ENCODE results near the gene ANKRD12.
"Not testable (repeated sequence)": the region's sequence is repeated elsewhere in the genome, so short reads cannot be mapped to it uniquely, and the experiment has no call there.

Gene ANKRD12

GRCh38 chr18:9234528-9234927 lies 97.9 kb downstream of the ANKRD12 start:
- no peak for DNase-seq

DNA sequence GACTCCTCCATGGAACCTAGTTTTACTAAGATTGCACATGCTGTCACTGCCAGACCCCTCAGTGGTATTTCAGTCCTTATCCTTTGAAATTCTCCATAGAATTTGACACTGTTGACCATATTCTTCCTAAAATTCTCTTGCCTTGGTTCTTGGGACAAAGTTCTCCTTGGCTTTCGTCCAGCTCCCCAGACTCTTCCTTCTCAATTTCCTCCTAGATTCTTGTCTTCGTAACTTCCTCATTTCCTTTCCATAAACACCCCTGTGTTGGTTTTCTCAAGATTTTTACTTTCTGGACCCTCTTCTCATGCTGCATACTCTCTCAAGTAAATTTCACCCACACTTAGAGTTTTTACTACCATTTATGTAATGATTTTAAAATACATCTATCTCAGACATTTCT lies 101.4 kb downstream of the ANKRD12 start:
- no peak for DNase-seq

DNA sequence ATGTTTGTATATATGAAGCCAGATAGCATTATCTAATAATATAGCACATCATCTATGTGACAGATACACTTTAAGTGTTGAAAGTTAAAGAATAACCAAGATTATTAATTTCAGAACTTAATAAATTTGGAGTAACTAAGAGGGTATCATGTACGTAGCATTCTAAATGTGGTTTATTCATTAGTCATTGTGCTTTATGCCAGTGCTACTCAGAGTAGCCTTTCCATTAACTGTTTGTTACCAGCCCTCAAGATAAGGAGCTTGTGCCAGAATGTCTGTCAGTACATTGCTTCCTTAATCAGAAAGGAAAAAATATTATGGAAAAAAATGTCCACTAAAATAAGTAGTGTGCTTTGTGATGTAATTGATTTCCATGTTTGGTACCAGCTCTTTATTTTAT lies 103.1 kb downstream of the ANKRD12 start:
- DNase-seq: no peak

DNA sequence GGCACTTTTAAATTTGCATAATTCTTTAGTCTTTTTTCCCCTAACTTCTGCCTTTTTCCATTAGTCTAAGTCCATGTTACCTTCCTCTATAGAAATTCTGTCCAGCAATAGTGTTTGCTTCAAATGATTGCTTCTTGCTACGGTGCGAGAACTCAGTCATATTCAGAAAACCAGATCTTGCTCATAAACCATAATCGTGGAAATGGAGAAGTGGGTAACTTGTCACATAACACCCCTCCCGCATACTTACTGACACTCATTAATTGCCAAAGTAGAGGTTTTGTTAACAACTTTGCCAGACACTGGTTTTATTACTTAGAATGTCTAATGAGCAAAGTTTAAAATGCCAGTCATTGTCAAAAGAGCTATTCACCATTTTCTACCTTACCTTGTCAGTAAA lies 103.7 kb downstream of the ANKRD12 start:
- DNase-seq: no peak

DNA sequence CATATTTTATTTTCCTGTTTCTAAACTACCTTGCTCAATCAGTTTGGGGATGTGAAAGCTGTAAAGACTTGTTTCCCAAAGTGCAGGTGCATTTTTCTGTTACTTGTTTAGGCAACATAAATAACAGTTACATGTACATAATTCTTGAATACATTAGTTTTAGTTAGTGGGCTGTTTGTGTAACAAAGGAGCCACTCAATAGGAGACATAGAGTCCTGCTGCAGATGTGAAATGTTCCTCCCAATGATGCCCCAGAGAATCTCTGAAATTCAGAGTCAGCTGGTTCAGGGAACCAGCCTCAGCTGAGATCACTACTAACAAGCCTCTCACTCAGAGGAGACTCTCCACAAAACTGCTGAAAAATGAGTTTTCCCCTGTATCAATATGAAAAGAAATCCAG lies 106.4 kb downstream of the ANKRD12 start:
- no peak for DNase-seq

- DNase-seq: no peak
These were observed 107.8 kb downstream of the ANKRD12 start for GRCh38 chr18:9244376-9244775.

GRCh38 chr18:9248661-9249060 lies 112.1 kb downstream of the ANKRD12 start:
- DNase-seq: no peak

DNA sequence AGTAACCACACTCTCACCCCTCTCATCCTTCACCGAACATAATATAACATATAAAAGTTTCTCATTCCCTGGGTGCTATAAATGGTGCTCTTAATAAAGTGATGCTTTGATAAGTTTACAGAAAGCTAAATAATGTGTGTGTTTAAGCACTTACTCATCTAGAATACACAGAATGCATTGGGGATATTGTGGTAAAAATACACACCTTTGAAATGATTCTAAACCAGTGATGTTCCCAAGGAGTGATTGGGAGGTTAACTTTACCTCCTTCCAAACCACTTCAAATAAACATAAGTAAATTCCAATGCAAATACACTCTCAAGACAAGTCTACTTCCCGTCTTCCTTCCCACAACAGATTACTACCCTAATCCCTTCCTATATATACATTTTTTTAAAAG lies 112.7 kb downstream of the ANKRD12 start:
- DNase-seq: no peak

DNA sequence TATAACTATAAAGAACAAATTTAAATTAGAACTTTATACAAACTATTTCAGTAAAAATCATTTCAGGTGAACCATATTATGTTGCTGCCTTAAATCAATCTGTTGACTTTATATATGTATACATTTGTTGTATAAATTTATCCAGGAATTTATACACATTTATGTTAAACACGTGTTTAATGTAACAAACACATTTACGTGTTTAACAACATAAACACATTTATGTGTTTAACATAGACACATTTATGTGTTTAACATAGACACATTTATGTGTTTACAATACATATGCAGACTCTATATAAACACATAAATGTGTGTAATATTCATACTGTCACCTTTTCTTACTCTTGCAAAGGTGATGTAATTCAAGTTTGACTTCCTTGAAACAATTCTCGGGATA lies 122.6 kb downstream of the ANKRD12 start:
- no peak for DNase-seq

DNA sequence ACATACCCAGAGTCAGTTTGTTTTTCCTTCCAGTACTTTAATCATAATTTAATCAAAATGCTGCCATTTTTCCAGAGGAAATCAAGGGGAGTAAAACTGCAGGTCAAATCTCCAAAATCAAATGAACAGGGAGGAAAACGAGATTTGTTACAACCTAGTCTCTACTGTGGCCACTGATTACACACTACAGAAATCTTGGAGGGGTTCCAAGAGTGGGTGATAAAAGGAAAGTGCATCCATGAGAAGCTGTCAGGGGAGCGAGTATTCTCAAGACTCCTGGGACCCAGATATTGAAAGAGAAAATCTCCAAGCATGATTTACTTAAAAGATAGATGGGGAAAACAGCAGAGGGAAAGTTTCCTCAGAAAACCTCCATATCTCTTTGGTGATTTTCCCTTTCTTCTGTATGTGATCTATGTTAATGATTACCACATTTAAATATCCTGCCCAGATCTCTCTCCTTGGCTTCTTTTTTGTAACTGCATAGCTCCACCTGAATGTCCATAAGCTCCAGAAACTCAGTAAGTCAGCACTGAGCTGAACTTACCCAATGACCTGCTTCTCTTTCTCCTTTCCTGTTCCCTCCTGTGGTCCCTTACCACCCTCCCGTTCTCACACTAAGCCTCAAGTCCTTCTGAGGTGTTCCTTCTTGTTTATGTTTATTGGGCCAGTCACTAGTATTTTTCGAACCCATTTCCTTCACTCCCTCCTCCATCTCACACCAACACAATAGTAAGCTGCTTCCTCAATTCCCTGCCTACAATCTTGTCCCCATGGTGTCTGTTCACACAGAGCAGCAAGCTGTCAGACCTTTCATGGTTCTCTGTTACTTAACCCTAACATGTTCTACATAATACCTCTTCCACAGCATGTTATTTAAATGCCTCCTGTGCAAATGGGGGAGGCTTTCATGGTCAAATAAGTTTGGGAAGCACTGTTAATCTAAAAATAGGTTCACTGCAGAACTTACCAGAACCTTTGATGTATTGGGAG lies 124.1 kb downstream of the ANKRD12 start:
- DNase-seq: no peak

DNA sequence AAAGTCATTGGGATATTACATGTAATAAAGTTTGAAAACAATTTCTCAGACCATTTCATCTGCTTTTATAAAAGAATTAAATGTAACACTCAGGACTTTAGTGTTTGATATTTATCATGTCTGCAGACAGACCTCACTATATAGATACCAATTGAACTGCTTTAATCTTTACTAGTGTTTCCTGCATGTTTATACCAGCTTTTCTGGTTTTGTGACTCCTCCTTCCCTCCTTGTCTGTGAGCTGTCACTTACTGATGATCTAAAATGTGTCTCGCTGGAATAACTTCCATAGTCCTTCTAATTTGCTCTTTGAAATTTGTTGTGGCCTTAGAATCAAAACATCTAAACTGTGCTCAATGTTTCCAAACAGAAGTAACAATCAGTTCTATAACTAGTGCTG lies 126.7 kb downstream of the ANKRD12 start:
- no peak for DNase-seq

DNA sequence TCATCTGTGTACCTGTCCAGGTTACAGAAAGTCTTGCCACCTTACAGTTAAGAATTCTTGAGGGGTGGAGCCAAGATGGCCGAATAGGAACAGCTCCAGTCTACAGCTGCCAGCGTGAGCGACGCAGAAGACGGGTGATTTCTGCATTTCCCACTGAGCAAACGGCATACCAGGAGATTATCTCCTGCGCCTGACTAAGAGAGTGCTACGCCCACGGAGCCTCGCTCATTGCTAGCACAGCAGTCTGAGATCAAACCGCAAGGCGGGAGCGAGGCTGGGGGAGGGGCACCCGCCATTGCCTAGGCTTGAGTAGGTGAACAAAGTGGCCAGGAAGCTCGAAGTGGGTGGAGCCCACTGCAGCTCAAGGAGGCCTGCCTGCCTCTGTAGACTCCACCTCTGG lies 128.2 kb downstream of the ANKRD12 start:
- DNase-seq: not testable (repeated sequence)

DNA sequence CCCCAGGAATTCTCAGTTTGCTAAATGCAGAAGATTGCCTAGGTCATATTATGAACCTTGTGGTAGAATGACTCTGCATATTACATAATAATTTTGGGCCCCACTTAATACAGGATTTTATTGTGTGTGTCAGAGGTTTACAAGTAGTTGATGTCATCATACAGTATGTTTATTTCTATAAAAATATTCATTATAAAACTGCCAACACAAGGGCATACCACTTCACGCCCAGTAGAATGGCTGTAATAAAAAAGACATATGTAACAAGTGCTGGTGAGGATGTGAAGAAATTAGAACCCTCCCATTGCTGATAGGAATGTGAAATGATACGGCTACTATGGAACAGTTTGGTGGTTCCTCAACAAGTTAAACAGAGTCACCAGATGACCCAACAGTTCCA lies 136.6 kb downstream of the ANKRD12 start:
- no peak for DNase-seq

- DNase-seq: no peak
These were observed 139.3 kb downstream of the ANKRD12 start for GRCh38 chr18:9275890-9276289.

DNA sequence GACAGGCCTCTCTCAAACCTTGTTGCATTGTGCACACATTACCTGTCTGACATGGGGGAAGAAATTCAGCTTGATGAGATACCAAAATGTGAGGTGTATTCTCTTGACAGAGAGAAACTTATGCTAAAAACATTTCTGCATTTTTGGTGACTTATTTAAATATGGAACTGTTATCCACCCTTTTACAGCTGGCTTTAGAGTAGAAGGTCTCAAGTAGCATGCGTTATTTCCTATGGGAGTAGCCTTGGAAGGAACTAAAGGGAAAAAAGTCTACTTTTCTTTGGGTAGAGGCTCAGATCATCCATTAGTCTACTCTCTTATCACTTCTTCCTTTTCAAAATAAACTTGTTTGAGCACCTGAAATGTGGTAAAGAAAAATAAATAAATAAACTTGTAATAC lies 141.4 kb downstream of the ANKRD12 start:
- DNase-seq: no peak

GRCh38 chr18:9280849-9281248 lies 144.3 kb downstream of the ANKRD12 start:
- no peak for DNase-seq

DNA sequence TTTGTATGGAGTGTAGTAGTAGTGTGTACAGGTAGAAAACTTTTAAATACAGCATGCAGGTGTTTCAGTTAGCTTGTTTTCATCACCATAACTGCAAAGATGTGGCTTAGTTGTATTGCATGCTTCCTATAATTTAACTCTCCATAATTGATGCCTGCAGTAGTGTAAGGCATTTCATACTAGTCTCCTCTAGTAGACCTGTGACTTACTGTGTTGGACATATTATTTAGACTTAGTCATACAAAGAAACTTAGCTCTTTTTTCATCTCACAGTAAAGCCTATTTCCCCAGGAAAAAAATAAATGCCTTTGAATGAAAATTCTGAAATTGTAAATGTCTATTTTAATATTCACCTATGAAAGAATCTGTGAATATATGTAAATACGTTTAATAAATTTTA lies 145.2 kb downstream of the ANKRD12 start:
- no peak for DNase-seq

DNA sequence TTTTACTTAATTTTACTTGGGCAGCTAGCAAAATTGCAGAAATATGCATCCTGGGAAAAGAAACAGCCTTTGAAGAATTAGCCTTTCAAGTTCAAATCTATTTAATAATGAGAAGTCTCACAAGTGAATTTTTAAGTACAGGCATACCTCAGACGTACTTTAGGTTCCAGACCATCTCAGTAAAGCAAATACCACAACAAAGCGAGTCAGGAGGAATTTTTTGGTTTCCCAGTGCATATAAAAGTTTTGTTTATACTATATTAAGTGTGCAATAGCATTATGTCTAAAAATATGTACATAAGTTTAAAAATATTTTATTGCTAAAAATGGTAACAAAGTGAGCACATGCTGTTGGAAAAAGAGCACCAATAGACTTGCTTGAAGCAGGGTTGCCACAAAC lies 147.2 kb downstream of the ANKRD12 start:
- DNase-seq: no peak

DNA sequence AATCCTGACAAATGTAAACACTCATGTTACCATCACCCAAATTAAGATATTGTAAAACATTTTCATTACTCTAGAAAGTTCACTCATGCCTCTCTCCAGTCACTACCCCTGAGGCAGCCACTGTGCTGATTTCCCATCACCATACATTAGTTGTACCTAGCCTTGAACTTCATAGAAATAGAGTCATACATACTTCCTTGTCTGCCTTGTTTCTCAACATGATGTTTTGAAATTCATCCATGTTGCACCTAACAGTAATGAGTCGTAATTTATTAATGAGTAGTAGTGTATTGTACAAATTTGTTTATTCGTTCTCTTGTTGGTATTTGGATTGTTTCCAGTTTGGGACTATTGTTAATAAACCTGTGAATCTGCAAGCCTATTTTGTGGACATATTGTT lies 149.0 kb downstream of the ANKRD12 start:
- no peak for DNase-seq

DNA sequence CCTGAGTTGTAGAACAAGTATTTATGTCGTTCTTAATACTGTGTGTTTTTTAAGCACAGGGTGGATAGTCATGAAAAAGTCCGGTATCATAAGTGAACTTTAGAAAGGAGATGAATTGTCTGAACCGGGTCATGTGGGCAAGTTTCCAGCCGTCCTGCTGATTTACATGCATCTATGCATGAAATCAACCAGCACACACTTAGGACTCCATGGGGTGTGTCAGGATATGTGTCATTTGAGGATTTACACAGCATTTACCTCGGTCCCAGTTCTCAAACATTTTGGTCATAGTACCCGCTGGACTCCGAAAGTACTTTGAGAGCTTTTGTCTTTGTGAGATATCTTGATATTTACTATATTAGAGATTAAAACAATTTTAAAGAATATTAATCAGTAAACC lies 150.5 kb downstream of the ANKRD12 start:
- DNase-seq: no peak

DNA sequence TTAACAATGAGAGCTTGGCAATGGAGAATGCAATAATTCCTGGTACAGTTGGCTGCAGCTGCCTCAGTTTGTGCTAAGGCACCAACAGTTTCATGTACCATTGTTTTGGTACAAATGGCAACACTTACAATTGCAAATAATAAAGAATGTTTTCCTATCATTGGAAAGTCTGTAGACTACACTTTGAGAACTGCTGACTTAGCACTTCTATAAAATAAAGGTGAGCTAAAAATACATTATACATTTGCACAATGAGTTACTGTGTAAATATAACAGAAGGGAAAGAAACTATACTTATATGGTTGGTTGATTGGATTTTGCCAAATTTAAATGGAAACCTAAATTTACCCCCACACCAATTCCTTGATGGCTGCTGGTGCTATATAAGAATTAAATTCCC lies 153.1 kb downstream of the ANKRD12 start:
- DNase-seq: no peak

GRCh38 chr18:9290156-9290555 lies 153.6 kb downstream of the ANKRD12 start:
- DNase-seq: no peak

GRCh38 chr18:9292047-9292446 lies 155.5 kb downstream of the ANKRD12 start:
- DNase-seq: no peak

- no peak for DNase-seq
These were observed 157.4 kb downstream of the ANKRD12 start for GRCh38 chr18:9293948-9294347.
